Measurements from ENCODE around the gene ADARB2. TPM values are rescaled to one million over a fixed set of nuclear protein-coding genes. Genes with fewer than 3 reads are reported as not detected.

ADARB2 gene
- total RNA-seq, 4 donors from 2014 or later: 1.3 to 5.4 (median 1.8) TPM

DNA sequence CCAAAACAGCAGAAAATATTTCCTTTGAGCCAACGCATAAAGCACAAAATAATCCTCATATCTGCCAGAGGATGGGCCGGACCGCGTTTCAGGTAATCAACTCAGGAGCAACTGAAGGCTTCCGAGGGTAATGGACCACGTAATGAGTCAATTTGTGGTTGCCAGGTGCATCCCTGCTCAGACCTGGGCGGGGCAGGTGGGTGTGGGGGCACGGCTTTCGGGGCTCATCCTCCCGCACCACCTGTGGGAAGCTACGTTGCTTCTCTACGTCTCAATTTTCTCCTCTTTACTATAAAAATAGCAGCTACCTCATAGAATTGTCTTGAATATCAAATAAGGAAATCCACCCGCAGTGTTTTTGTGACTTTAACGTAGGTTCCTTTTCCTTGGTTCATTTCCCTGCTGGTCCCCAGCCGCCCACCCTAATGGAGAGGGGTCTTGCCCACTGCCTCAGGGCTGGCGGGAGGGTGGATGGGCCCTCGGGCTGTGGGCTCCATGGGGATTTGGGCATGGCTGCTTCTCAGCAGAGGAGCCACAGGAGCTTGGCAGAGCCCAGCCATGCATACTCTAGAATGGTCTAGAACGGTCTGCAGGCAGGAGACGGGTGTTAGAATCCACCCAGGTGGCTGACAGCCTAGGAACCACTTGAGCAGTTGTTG, 324.7 kb downstream of the ADARB2 start:
- no peak for TF ChIP-seq EP300 (IDR thresholded peaks at IDR 0.05)
- TF ChIP-seq POLR2AphosphoS5 (IDR thresholded peaks at IDR 0.05): no peak
- TF ChIP-seq, protein P1, sequence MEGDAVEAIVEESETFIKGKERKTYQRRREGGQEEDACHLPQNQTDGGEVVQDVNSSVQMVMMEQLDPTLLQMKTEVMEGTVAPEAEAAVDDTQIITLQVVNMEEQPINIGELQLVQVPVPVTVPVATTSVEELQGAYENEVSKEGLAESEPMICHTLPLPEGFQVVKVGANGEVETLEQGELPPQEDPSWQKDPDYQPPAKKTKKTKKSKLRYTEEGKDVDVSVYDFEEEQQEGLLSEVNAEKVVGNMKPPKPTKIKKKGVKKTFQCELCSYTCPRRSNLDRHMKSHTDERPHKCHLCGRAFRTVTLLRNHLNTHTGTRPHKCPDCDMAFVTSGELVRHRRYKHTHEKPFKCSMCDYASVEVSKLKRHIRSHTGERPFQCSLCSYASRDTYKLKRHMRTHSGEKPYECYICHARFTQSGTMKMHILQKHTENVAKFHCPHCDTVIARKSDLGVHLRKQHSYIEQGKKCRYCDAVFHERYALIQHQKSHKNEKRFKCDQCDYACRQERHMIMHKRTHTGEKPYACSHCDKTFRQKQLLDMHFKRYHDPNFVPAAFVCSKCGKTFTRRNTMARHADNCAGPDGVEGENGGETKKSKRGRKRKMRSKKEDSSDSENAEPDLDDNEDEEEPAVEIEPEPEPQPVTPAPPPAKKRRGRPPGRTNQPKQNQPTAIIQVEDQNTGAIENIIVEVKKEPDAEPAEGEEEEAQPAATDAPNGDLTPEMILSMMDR (IDR thresholded peaks at IDR 0.05): no peak
- TF ChIP-seq POLR2A (IDR thresholded peaks at IDR 0.05): no peak
- Histone ChIP-seq H3K4me1 (no peaks in the 10 kb centered on the region), H3K9me3 (no peaks in the 10 kb centered on the region), H3K27me3 (peaks cover 35% of the 10 kb centered on the region), H3K27ac (no peak overlapping the region), H3K4me3 (no peak overlapping the region), H3K36me3 (no peaks in the 10 kb centered on the region)
- WGBS, 2 donors (ENCODE audit: low coverage in 1 of 2): 86 to 87% methylated on average over 7 to 14 of the region's 19 CpGs
- ATAC-seq: no peak

DNA sequence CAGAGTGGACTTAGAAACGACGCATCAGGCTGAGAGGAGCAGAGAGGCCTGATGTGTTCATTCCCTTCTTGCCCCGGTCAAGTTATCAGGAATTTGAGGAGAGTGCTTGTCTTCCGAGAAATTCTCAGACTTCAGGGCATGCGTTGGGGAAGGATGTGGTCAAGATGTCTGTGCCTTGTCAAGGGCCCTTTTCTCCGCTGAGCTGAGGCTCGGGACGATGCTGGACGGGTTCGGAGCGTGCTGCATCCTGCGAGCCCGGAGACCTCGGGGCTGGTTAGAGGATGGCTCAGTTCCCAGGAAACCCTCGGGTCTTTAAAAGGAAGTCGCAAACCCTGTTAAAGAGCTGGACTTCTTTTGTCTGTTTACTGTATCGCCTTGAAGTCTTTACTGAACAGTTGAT, 325.4 kb downstream of the ADARB2 start:
- no peaks in the 10 kb centered on the region for H3K9me3 ChIP-seq
- no peaks in the 10 kb centered on the region for H3K4me1 ChIP-seq
- no peak overlapping the region for H3K4me3 ChIP-seq
- H3K36me3 ChIP-seq: no peaks in the 10 kb centered on the region
- no peak for ATAC-seq
- no peak overlapping the region for H3K27ac ChIP-seq
- H3K27me3 ChIP-seq: peaks cover 28% of the 10 kb centered on the region
- WGBS, 2 donors (ENCODE audit: low coverage in 1 of 2): 27 to 31% methylated on average over 7 to 14 of the region's 17 CpGs
- TF ChIP-seq, protein P1 (IDR thresholded peaks at IDR 0.05): no peak
- TF ChIP-seq EP300 (IDR thresholded peaks at IDR 0.05) (no peak), POLR2A (IDR thresholded peaks at IDR 0.05) (no peak), POLR2AphosphoS5 (IDR thresholded peaks at IDR 0.05) (no peak)

DNA sequence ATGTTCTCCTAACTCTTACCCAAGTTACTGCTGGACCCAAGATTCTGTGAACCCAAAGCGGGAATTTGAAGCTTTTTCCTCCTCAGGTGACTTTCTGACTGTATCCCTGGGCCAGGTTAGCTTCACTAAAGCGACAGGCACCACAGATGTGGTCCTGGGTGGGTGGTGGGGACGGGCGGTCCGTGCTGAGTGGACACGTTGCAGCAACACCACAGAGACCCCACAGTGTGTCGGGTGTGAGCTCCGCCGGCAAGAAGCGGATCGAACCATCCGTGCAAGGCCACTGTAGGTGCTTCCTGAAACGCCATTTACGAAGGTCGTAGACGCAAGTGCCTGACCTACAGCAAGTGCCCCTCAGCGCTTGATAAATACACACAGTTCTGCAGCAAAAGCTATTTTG, 325.9 kb downstream of the ADARB2 start:
- TF ChIP-seq EP300 (IDR thresholded peaks at IDR 0.05) (no peak), POLR2A (IDR thresholded peaks at IDR 0.05) (no peak), POLR2AphosphoS5 (IDR thresholded peaks at IDR 0.05) (no peak)
- TF ChIP-seq, protein P1 (IDR thresholded peaks at IDR 0.05): no peak
- H3K27me3 ChIP-seq: peaks cover 28% of the 10 kb centered on the region
- H3K27ac ChIP-seq: no peak overlapping the region
- no peak for ATAC-seq
- no peaks in the 10 kb centered on the region for H3K9me3 ChIP-seq
- WGBS, 2 donors (ENCODE audit: low coverage in 1 of 2): 92 to 97% methylated on average over 5 to 9 of the region's 17 CpGs
- H3K36me3 ChIP-seq: no peaks in the 10 kb centered on the region
- no peaks in the 10 kb centered on the region for H3K4me1 ChIP-seq
- H3K4me3 ChIP-seq: no peak overlapping the region

- WGBS, 2 donors (ENCODE audit: low coverage in 1 of 2): 82% methylated on average over 16 of the region's 33 CpGs; no CpG with 5 or more reads in 1 of the 2 donors
- no peak for TF ChIP-seq POLR2AphosphoS5 (IDR thresholded peaks at IDR 0.05)
- no peak for TF ChIP-seq EP300 (IDR thresholded peaks at IDR 0.05)
- TF ChIP-seq, protein P1 (IDR thresholded peaks at IDR 0.05): no peak
- peaks cover 26% of the 10 kb centered on the region for H3K27me3 ChIP-seq
- H3K27ac ChIP-seq: no peak overlapping the region
- no peaks in the 10 kb centered on the region for H3K4me1 ChIP-seq
- H3K9me3 ChIP-seq: no peaks in the 10 kb centered on the region
- no peak for ATAC-seq
- H3K4me3 ChIP-seq: no peak overlapping the region
- H3K36me3 ChIP-seq: no peaks in the 10 kb centered on the region
These were observed 326.6 kb downstream of the ADARB2 start for GRCh38 chr10:1410469-1411395.
